Measurements from ENCODE around the gene TEX53. TPM values are rescaled to one million over a fixed set of nuclear protein-coding genes. Genes with fewer than 3 reads are reported as not detected.

The TEX53 gene
- total and polyA plus RNA-seq, 11 donors, result not detected

DNA sequence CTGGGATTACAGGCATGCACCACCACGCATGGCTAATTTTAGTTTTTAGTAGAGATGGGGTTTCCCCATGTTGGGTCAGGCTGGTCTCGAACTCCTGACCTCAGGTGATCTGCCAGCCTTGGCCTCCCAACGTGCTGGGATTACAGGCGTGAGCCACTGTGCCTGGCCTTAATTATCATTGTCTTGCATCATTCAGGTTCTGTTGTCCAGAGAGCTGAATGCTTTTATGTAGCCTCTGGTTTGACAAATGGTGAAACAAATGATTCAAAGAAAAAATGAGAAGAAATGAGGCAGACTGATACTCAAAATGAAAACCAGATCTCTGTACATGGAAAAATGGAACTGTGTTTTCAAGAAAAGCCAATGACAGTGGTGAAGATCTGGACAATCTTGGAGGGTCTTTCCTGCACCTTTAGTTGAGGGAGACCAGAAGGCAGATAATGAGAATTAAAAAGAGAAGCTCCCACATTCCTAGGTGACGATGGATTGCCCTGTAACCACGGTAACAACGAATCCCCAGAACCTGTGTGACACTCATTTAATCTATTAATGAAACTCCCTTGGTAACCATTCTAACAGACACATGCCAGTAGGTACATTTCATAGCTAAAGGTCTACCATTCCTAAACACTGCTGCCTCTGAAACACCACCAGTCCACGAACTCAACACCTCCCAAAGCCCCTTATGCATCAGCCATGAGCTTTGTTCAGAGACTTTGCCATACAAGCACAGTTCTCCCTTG is 22.8 kb upstream of the TEX53 start:
- DNase-seq (no peak), ATAC-seq (no peak)
- Histone ChIP-seq H3K4me3 (no peak overlapping the region), H3K27me3 (peaks cover 0 to 27% (median 5%) of the 10 kb centered on the region in 9 donors), H3K36me3 (no peaks in the 10 kb centered on the region), H3K9me3 (no peaks in the 10 kb centered on the region), H3K27ac (no peak overlapping the region), H3K4me1 (no peaks in the 10 kb centered on the region)
- intact Hi-C loops (cut with DNase I), result loop anchor here in 6 of 10 donors (5.0 to 10.0 kb wide), 5 partner anchors 224 to 844 kb away; no protein-coding TSS in a partner anchor
- TF ChIP-seq POLR2A (IDR thresholded peaks at IDR 0.05) (no peak), CTCF (IDR thresholded peaks at IDR 0.05) (no peak)
- 74 to 80% (median 79%) methylated on average over 8 of the region's 8 CpGs for WGBS, 4 donors

DNA sequence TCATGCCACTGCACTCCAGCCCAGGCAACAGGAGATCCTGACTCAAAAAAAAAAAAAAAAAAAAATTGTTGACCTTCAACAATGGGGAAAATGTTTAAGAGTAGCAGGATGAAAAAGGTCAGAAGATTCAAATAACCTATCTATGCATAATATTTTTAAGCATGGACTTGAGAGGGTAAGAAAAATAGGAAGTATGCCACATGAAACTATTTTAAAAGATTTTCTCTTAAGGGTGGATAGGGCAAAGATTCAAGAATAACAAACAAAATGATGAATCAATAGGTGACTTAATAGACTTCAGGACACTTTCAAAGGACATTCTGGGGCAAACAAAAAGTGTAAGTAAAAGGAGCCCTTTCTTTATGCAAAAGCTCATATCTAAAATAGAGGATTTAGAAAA is 21.2 kb upstream of the TEX53 start:
- ATAC-seq (no peak), DNase-seq (no peak)
- Histone ChIP-seq H3K9me3 (no peaks in the 10 kb centered on the region), H3K4me3 (no peak overlapping the region), H3K27me3 (peaks cover 0 to 34% (median 5%) of the 10 kb centered on the region in 9 donors), H3K36me3 (no peaks in the 10 kb centered on the region), H3K4me1 (no peaks in the 10 kb centered on the region), H3K27ac (no peak overlapping the region)
- intact Hi-C loops (cut with DNase I), result no loop called here
- TF ChIP-seq CTCF (IDR thresholded peaks at IDR 0.05) (no peak), POLR2A (IDR thresholded peaks at IDR 0.05) (no peak)

DNA sequence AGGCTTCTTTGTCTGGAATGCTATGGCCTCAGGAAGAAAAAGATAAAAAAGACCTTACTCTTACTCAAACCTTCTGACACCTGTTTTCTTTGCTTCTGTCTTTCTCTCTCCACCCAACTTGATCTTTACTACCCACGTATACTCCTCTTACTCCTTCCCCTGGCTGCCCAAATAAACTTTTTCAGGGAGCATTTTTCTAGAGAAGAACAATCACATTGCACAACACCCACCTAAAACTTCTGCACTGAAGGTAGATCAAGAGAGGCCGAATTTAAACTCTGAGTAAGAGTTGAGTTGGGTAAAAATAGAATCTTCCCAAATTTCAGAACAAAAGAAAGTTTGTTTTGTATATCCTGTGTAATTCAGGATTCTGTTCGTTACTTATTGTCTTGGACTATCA is 20.5 kb upstream of the TEX53 start:
- Histone ChIP-seq H3K4me3 (no peak overlapping the region), H3K9me3 (no peaks in the 10 kb centered on the region), H3K36me3 (no peaks in the 10 kb centered on the region), H3K27me3 (peaks cover 0 to 34% (median 5%) of the 10 kb centered on the region in 9 donors), H3K27ac (no peak overlapping the region), H3K4me1 (no peaks in the 10 kb centered on the region)
- DNase-seq (no peak), ATAC-seq (no peak)
- 62 to 80% (median 71%) methylated on average over 3 of the region's 3 CpGs for WGBS, 4 donors
- no peak for TF ChIP-seq CTCF (IDR thresholded peaks at IDR 0.05)
- no peak for TF ChIP-seq POLR2A (IDR thresholded peaks at IDR 0.05)
- intact Hi-C loops (cut with DNase I), result no loop called here

GRCh38 chr9:114677418-114677817 is 19.8 kb upstream of the TEX53 start:
- WGBS, 4 donors, result 33 to 42% (median 38%) methylated on average over 3 of the region's 3 CpGs
- no peak for TF ChIP-seq POLR2A (IDR thresholded peaks at IDR 0.05)
- TF ChIP-seq CTCF (IDR thresholded peaks at IDR 0.05), result no peak
- no peaks in the 10 kb centered on the region for H3K9me3 ChIP-seq
- H3K27me3 ChIP-seq, result peaks cover 0 to 34% (median 5%) of the 10 kb centered on the region in 9 donors
- H3K36me3 ChIP-seq, result no peaks in the 10 kb centered on the region
- intact Hi-C loops (cut with DNase I), result no loop called here
- no peak for DNase-seq
- no peaks in the 10 kb centered on the region for H3K4me1 ChIP-seq
- ATAC-seq, result no peak
- H3K27ac ChIP-seq, result no peak overlapping the region
- H3K4me3 ChIP-seq, result no peak overlapping the region
